Lower lobe of right lung (tissue), 2 donors: ENCODE measurements around the gene ASGR1. TPM values are rescaled to one million over a fixed set of nuclear protein-coding genes. Genes with fewer than 3 reads are reported as not detected.

Experiments
- ATAC-seq, 2 donors: fragments of 200-7000 bp; cut with Tn5 transposase; one replicate each; pipeline ENCODE4 v1.9.1; 2020 to 2022; ENCODE audit warnings: mild to moderate bottlenecking in 2 of 2, moderate library complexity in 2 of 2
- DNase-seq: peaks from one replicate; pipeline ENCODE4 v3.0.0-alpha.2; 2020
- H3K27ac ChIP-seq: fragments of 200-600 bp; one replicate; pipeline ENCODE4 v1.8.0; 2022
- H3K27me3 ChIP-seq: fragments of 200-600 bp; one replicate; pipeline ENCODE4 v1.8.0; 2022; ENCODE audit warnings: low read depth
- H3K36me3 ChIP-seq: fragments of 200-600 bp; one replicate; pipeline ENCODE4 v1.8.0; 2022; ENCODE audit warnings: mild to moderate bottlenecking
- H3K4me1 ChIP-seq: fragments of 200-600 bp; one replicate; pipeline ENCODE4 v1.8.0; 2022
- H3K4me3 ChIP-seq: fragments of 200-600 bp; one replicate; pipeline ENCODE4 v1.8.0; 2022; ENCODE audit warnings: mild to moderate bottlenecking
- H3K9me3 ChIP-seq: fragments of 200-600 bp; one replicate; pipeline ENCODE4 v1.8.0; 2022
- intact Hi-C: fragments of 100-400 bp; cut with DNase I; formaldehyde crosslinking; loops from one replicate; pipeline ENCODE4 v1.11.0; 2022
- total RNA-seq: library from RNA; stranded (reverse); fragmentation: NEBNext Ultra II Directional; extraction: Animal tissue kit (Norgen Biotek cat#: 25700); gene quantifications from one replicate; pipeline ENCODE4 v1.2.1, GENCODE V29; 2021
- TF ChIP-seq, protein P1 (sequence below): fragments of 200-600 bp; IDR thresholded peaks from one replicate; pipeline ENCODE4 v1.8.0; 2022; ENCODE audit warnings: antibody characterized with exemption, mild to moderate bottlenecking
- donor health status: DM: no; HTN: yes; CAD: no; lungs with severe emphysema.

Gene ASGR1
- total RNA-seq, 1 donor from 2014 or later = 5.1 TPM

- H3K4me1 ChIP-seq = peaks cover 57% of the 10 kb centered on the region
- DNase-seq (peak; percentile 99), ATAC-seq (peak; percentile 94 to 95)
- peak overlapping the region; percentile 80 for H3K27ac ChIP-seq
- TF ChIP-seq, protein P1, sequence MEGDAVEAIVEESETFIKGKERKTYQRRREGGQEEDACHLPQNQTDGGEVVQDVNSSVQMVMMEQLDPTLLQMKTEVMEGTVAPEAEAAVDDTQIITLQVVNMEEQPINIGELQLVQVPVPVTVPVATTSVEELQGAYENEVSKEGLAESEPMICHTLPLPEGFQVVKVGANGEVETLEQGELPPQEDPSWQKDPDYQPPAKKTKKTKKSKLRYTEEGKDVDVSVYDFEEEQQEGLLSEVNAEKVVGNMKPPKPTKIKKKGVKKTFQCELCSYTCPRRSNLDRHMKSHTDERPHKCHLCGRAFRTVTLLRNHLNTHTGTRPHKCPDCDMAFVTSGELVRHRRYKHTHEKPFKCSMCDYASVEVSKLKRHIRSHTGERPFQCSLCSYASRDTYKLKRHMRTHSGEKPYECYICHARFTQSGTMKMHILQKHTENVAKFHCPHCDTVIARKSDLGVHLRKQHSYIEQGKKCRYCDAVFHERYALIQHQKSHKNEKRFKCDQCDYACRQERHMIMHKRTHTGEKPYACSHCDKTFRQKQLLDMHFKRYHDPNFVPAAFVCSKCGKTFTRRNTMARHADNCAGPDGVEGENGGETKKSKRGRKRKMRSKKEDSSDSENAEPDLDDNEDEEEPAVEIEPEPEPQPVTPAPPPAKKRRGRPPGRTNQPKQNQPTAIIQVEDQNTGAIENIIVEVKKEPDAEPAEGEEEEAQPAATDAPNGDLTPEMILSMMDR = peak; percentile 52
- no peaks in the 10 kb centered on the region for H3K36me3 ChIP-seq
- intact Hi-C loops = no loop called here
- H3K27me3 ChIP-seq = no peaks in the 10 kb centered on the region
- peak overlapping the region; percentile 70 for H3K4me3 ChIP-seq
- H3K9me3 ChIP-seq = no peaks in the 10 kb centered on the region
These were observed 35.3 kb upstream of the ASGR1 start for GRCh38 chr17:7214300-7215135.

DNA sequence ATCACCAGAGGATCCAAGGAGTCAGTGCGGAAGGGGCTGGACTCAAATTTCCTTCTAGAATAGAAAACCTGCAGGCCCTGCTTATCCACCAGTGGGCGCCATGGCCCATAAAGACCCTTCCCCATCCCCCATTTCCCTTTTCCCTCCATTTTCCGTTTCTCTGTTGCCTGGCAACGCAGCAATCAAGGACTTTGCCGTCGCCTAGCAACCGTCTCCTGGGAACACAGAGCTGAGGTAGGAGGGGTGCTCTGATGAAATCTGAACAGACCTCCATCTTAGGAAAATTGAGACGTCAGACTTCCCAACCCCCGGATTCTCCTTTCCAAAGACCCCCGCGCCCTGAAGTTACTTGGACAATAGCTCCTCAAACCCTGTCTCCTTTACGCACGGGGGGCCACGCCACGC, 34.7 kb upstream of the ASGR1 start:
- TF ChIP-seq, protein P1 = peak; percentile 35
- Histone ChIP-seq H3K27me3 (no peaks in the 10 kb centered on the region), H3K4me1 (peaks cover 51% of the 10 kb centered on the region), H3K9me3 (no peaks in the 10 kb centered on the region), H3K4me3 (peak overlapping the region; percentile 70), H3K27ac (peak overlapping the region; percentile 80), H3K36me3 (no peaks in the 10 kb centered on the region)
- DNase-seq (peak; percentile 84), ATAC-seq (peak; percentile 4 to 22)
- intact Hi-C loops = no loop called here

DNA sequence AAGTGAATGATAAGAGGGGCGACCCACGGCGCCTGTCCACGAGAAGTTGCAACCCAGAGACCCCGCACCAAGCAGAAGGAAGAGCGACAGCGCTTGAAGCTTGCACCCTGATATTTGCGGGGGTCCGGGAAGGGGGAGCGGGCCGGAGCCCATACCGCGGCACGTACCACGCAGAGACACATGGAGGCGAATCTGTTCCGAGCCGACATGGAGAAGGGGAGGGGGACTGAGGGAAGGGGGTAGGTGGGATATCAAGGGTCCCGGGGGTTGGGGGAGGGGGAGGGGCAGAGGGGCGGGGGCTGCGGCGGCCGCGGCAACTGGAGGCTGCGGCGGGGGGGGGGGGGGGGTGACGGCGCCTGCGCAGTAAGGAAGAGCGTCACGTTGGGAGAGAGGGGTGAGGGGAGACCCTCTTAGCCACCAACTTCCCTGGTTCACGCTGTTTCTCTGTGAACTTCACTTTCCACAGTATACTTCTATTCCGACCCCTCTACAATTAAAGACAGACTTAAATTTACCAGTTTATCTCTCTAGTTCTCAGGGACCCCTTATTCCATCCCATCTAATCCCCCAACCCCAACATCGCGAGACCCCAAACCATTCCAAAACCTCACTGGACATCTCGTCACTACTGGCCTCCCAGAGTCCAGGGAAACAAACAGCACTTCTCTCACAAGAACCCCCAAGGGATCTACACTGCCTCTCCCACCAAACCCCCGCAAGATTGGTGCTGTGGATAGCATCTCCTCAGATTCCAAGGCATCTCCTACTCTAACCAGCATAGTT, 32.5 kb upstream of the ASGR1 start:
- intact Hi-C loops = no loop called here
- TF ChIP-seq, protein P1 = no peak

GRCh38 chr17:7208754-7209460, 29.7 kb upstream of the ASGR1 start:
- TF ChIP-seq, protein P1 = no peak
- no peaks in the 10 kb centered on the region for H3K9me3 ChIP-seq
- no peak overlapping the region for H3K4me3 ChIP-seq
- H3K27ac ChIP-seq = no peak overlapping the region
- intact Hi-C loops = no loop called here
- peaks cover 1% of the 10 kb centered on the region for H3K36me3 ChIP-seq
- ATAC-seq (no peak), DNase-seq (no peak)
- H3K27me3 ChIP-seq = no peaks in the 10 kb centered on the region
- H3K4me1 ChIP-seq = peaks cover 11% of the 10 kb centered on the region

More for the DNA sequence above, 32.5 kb upstream of the ASGR1 start:
- DNase-seq = no peak
- H3K36me3 ChIP-seq = no peaks in the 10 kb centered on the region
- H3K4me1 ChIP-seq = peaks cover 33% of the 10 kb centered on the region
- no peaks in the 10 kb centered on the region for H3K27me3 ChIP-seq
- no peak for ATAC-seq
- no peaks in the 10 kb centered on the region for H3K9me3 ChIP-seq
- no peak overlapping the region for H3K27ac ChIP-seq
- no peak overlapping the region for H3K4me3 ChIP-seq

GRCh38 chr17:7208027-7208571, 28.9 kb upstream of the ASGR1 start:
- DNase-seq (no peak), ATAC-seq (no peak)
- no peaks in the 10 kb centered on the region for H3K9me3 ChIP-seq
- H3K36me3 ChIP-seq = peaks cover 9% of the 10 kb centered on the region
- no peak overlapping the region for H3K4me3 ChIP-seq
- intact Hi-C loops = no loop called here
- peaks cover 4% of the 10 kb centered on the region for H3K4me1 ChIP-seq
- no peak overlapping the region for H3K27ac ChIP-seq
- H3K27me3 ChIP-seq = no peaks in the 10 kb centered on the region
- TF ChIP-seq, protein P1 = no peak
